Gastrocnemius medialis (tissue), 4 donors: ENCODE data around the gene HOXB6. TPM values are rescaled to one million over a fixed set of nuclear protein-coding genes. Genes with fewer than 3 reads are reported as not detected.

Experiments
- ATAC-seq, 2 donors: fragments of 150-250 bp; one replicate each; pipeline ENCODE4 v1.9.1; 2016
- DNase-seq, 2 donors: peaks; one replicate each; pipeline ENCODE4 v3.0.0-alpha.2; 2019
- H3K27ac ChIP-seq, 4 donors: fragments of 200-600 bp; sonication (generic); 1 replicate in 1 of 4; 2 replicates in 3 of 4; pipeline ENCODE4 v1.5.1; 2016 to 2018; ENCODE audit warnings: mild to moderate bottlenecking in 2 of 4, moderate library complexity in 1 of 4
- H3K27me3 ChIP-seq, 3 donors: fragments of 200-600 bp; sonication (generic) in 2 of 3; 1 replicate in 1 of 3; 2 replicates in 2 of 3; pipeline versions ENCODE4 v1.5.1 to v1.6.0; 2016 to 2019; ENCODE audit warnings: mild to moderate bottlenecking in 1 of 3, moderate library complexity in 1 of 3
- H3K36me3 ChIP-seq, 2 donors: fragments of 200-600 bp; sonication (generic) in 1 of 2; one replicate each; pipeline ENCODE4 v1.5.1; 2017 to 2018
- H3K4me1 ChIP-seq, 2 donors: fragments of 200-600 bp; sonication (generic) in 1 of 2; one replicate each; pipeline ENCODE4 v1.5.1; 2016 to 2017; ENCODE audit warnings: mild to moderate bottlenecking in 2 of 2
- H3K4me3 ChIP-seq, 4 donors: fragments of 200-600 bp; sonication (generic) in 3 of 4; 1 replicate in 1 of 4; 2 replicates in 3 of 4; pipeline ENCODE4 v1.5.1; 2016 to 2019; ENCODE audit warnings: mild to moderate bottlenecking in 2 of 4
- H3K9me3 ChIP-seq, 3 donors: fragments of 200-600 bp; sonication (generic) in 2 of 3; 1 replicate in 1 of 3; 2 replicates in 2 of 3; pipeline ENCODE4 v1.5.1; 2016 to 2019
- POLR2A ChIP-seq, 2 donors: fragments of 450-650 bp; IDR thresholded peaks; one replicate each; pipeline ENCODE4 v1.6.1; 2017; ENCODE audit warnings: antibody characterized with exemption in 2 of 2, mild to moderate bottlenecking in 2 of 2, moderate library complexity in 2 of 2
- in situ Hi-C, 4 donors: fragments of 200-750 bp; cut with MboI; loops; one replicate each; pipeline versions ENCODE4 v1.15.0 to v1.8.0; 2017; ENCODE audit warnings: low sequenced_read_pairs in 4 of 4
- intact Hi-C: fragments of 100-400 bp; cut with DNase I; formaldehyde crosslinking; loops from one replicate; pipeline ENCODE4 v1.15.1; 2023; ENCODE audit warnings: low total_unique reads
- total RNA-seq, 4 donors: library from RNA; depleted of rRNA; stranded (reverse); fragments of >200 nt; gene quantifications; one replicate each; pipeline versions ENCODE4 v1.1.0 to v1.2.3, GENCODE V29; 2016
- TF ChIP-seq, protein P1 (sequence below), 5 experiments: fragments of 450-650 bp in 3 of 5; fragments of 200-600 bp in 2 of 5; sonication (generic) in 2 of 5; IDR thresholded peaks in 4 of 5; conservative IDR thresholded peaks in 1 of 5; 1 replicate in 4 of 5; 2 replicates in 1 of 5; pipeline ENCODE4 v1.5.1; 2016 to 2019; ENCODE audit warnings: antibody characterized with exemption in 5 of 5, mild to moderate bottlenecking in 3 of 5, moderate library complexity in 3 of 5

HOXB6 gene
- total RNA-seq, 4 donors from 2014 or later, result 0.55 to 3.0 (median 1.3) TPM

DNA sequence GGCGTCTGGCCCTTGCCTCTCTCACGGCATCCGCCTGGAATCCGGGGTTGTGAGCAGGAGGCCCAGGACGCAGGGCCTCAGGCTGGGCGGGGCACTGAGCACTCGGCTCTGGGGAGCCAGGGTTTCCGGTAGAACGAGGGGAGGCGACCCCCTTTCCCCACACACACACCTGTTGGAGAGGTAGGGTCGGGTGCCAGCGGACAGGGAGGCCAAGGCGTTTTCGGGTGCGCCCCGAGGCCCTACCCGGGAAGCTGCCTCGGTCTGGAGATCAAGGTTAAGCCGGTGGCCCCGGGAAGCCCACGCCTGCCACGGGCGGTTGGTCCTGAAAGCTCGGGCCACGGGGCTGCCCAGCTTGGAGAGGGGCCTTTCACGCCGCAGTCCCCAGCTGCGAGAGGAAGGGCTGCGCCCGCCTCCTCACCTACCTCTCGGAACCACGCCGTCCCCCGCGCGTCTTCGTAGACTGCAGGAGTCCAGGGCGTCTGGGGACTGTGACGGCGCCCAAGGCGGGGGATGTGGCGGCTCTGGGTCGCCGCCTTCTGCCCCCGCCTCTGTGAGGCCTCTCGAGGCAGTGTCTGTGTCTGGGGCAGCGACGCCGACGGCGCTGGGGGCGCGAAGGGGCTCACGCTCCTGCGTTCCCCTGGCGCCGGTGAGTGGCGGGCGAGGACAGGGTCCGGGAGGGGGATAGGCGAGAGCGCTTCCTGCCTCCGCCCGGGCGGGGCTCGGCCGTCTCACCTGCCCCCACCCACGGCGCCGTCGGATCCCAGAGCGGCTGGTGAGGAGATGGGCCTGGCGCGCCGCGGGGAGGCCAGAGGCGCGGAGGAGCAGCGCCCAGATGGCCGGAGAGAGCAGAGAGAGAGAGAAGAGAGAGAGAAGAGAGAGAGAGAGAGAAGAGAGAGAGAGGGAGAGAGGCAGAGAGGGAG is 41.7 kb upstream of the HOXB6 start:
- TF ChIP-seq, protein P1, sequence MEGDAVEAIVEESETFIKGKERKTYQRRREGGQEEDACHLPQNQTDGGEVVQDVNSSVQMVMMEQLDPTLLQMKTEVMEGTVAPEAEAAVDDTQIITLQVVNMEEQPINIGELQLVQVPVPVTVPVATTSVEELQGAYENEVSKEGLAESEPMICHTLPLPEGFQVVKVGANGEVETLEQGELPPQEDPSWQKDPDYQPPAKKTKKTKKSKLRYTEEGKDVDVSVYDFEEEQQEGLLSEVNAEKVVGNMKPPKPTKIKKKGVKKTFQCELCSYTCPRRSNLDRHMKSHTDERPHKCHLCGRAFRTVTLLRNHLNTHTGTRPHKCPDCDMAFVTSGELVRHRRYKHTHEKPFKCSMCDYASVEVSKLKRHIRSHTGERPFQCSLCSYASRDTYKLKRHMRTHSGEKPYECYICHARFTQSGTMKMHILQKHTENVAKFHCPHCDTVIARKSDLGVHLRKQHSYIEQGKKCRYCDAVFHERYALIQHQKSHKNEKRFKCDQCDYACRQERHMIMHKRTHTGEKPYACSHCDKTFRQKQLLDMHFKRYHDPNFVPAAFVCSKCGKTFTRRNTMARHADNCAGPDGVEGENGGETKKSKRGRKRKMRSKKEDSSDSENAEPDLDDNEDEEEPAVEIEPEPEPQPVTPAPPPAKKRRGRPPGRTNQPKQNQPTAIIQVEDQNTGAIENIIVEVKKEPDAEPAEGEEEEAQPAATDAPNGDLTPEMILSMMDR (IDR thresholded peaks at IDR 0.05 in 4 of 5, conservative IDR thresholded peaks at IDR 0.05 in 1 of 5), result no peak
- TF ChIP-seq POLR2A (IDR thresholded peaks at IDR 0.05), result no peak
- no peak for DNase-seq
- in situ Hi-C loops, result loop anchor here in 1 of 4 donors (25.0 kb wide), 1 partner anchor 91 kb away; the partner anchor contains the start of gene HOXB13
- H3K36me3 ChIP-seq, result no peaks in the 10 kb centered on the region
- H3K4me1 ChIP-seq, result no peaks in the 10 kb centered on the region
- peak overlapping the region in 1 of 4 donors; percentile 38 for H3K4me3 ChIP-seq
- H3K27me3 ChIP-seq, result peaks cover 77 to 87% (median 86%) of the 10 kb centered on the region in 3 donors
- H3K9me3 ChIP-seq, result no peaks in the 10 kb centered on the region
- no peak for ATAC-seq
- H3K27ac ChIP-seq, result no peak overlapping the region
- intact Hi-C loops, result no loop called here

DNA sequence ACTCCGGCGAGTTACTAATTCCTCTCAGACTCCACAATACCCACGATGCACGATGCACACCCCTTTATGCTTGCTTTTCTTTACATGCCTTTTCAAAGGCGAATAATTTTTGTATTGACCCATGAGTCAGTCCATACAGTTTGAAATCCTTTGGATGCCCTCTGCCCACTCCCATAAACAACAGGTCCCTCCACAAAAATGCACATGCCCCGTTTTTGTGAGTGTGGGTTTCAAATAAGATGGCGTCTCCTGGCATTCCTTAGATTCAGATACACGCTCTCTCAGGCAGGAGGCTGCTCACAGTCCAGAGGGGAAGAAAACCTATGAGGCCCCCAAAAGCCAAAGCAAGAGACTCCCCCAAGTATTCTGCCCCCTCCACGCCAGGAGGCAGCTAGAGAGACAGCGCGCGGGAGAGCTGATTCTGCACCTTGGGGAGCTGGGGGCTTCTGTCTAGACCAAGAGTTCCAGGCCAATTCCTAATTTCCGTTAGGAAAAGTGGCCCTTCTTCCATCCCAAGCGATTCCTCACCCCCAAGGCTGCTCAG is 40.9 kb upstream of the HOXB6 start:
- intact Hi-C loops (no loop called here), in situ Hi-C loops (loop anchor here in 1 of 4 donors (25.0 kb wide), 1 partner anchor 92 kb away; the partner anchor contains the start of gene HOXB13)
- TF ChIP-seq, protein P1 (IDR thresholded peaks at IDR 0.05 in 4 of 5, conservative IDR thresholded peaks at IDR 0.05 in 1 of 5), result no peak
- TF ChIP-seq POLR2A (IDR thresholded peaks at IDR 0.05), result no peak
- Histone ChIP-seq H3K27me3 (peaks cover 80 to 94% (median 94%) of the 10 kb centered on the region in 3 donors), H3K4me1 (no peaks in the 10 kb centered on the region), H3K27ac (no peak overlapping the region), H3K9me3 (no peaks in the 10 kb centered on the region), H3K4me3 (no peak overlapping the region), H3K36me3 (no peaks in the 10 kb centered on the region)
- DNase-seq (no peak), ATAC-seq (no peak)

DNA sequence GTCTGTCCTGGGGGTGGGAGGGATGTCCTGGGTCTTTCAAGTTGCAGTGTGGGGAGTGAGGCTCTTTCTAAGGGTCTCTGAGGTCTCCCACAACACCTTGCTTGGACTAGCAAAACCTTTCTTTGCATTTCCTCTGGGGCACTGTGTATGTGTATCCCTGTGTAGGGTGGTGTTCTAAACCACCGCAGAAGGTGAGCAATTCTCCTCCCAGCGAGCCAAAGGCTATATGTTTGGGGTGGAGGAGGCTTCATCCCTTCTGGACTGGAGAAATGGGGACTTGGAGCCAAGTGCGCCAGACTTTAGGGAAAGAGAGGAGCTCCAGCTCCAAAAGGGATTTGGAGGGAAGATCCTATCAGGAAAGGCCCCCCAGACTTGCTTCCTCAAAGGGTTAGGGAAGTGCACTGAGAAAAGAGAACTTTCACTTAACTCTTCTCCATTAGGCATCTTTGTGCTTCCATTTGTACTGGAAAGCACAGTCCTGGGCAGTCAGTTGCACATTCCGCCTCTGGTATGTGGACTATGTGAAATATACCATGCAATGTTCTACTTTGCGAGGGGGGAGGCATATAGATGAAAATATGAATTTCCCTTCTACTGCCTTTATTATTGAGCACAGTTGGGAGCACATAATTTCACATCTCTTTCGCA is 40.2 kb upstream of the HOXB6 start:
- H3K4me3 ChIP-seq, result no peak overlapping the region
- intact Hi-C loops (no loop called here), in situ Hi-C loops (loop anchor here in 1 of 4 donors (25.0 kb wide), 1 partner anchor 92 kb away; the partner anchor contains the start of gene HOXB13)
- ATAC-seq, result no peak
- H3K27me3 ChIP-seq, result peaks cover 77 to 95% (median 94%) of the 10 kb centered on the region in 3 donors
- no peak overlapping the region for H3K27ac ChIP-seq
- TF ChIP-seq, protein P1 (IDR thresholded peaks at IDR 0.05 in 4 of 5, conservative IDR thresholded peaks at IDR 0.05 in 1 of 5), result no peak
- TF ChIP-seq POLR2A (IDR thresholded peaks at IDR 0.05), result no peak
- no peaks in the 10 kb centered on the region for H3K9me3 ChIP-seq
- H3K36me3 ChIP-seq, result no peaks in the 10 kb centered on the region
- DNase-seq, result no peak
- H3K4me1 ChIP-seq, result no peaks in the 10 kb centered on the region

DNA sequence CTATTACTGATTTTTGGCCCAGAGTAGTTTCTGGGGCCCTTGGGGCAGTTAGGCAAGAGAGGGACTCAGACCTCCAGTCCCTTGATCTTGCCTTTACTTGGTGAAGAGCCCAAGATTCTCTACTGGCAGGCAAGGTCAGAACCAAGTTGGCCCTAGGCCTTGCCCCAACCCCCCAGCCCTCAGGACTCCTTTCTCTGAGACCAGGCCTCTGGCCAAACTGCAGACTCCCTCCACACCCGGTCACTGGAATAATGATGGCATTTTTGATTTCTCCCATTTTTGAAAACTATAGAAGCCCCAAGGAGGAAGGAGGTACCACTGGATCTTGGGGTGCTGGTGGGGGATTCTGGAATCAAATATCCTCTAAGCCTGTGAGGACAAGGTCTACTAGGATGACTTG is 39.4 kb upstream of the HOXB6 start:
- no peak overlapping the region for H3K4me3 ChIP-seq
- intact Hi-C loops, result no loop called here
- no peaks in the 10 kb centered on the region for H3K9me3 ChIP-seq
- TF ChIP-seq, protein P1 (IDR thresholded peaks at IDR 0.05 in 4 of 5, conservative IDR thresholded peaks at IDR 0.05 in 1 of 5), result no peak
- TF ChIP-seq POLR2A (IDR thresholded peaks at IDR 0.05), result no peak
- DNase-seq (no peak), ATAC-seq (no peak)
- in situ Hi-C loops, result loop anchor here in 1 of 4 donors (25.0 kb wide), 1 partner anchor 93 kb away; the partner anchor contains the start of gene HOXB13
- peaks cover 75 to 97% (median 96%) of the 10 kb centered on the region in 3 donors for H3K27me3 ChIP-seq
- H3K27ac ChIP-seq, result no peak overlapping the region
- no peaks in the 10 kb centered on the region for H3K36me3 ChIP-seq
- no peaks in the 10 kb centered on the region for H3K4me1 ChIP-seq
